ENCODE results near the gene CDC123. TPM values are rescaled to one million over a fixed set of nuclear protein-coding genes. Genes with fewer than 3 reads are reported as not detected.

CDC123 gene
- total RNA-seq, 1 experiment from 2014 or later = 106 TPM

DNA sequence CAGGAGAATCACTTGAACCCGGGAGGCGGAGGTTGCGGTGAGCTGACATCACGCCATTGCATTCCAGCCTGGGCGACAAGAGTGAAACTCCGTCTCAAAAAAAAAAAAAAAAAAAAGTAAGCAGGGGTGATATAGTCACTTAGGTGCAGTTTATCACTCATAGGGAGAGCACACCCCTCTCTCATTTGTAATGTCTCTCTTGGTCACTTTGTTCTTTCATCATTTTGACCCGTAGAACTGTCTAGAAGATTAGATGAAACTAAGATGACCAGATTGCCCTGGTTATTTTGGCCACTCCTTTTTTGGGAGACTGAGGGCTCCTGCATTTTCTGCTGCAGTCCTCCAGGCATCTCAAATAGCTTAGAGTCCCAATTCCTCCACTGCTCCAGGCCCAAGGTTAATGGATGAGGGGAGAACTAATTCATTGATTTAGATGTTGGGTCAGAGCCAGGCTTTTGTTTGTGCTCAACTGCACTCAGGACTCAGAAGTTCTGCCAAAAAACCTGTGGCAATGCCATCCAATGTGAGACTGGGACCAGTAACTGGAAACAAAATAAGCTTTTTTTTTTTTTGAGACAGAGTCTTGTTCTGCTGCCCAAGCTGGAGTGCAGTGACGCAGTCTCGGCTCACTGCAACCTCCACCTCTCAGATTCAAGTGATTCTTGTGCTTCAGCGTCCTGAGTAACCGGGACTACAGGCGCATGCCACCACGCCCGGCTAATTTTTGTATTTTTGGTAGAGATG is 103.4 kb downstream of the CDC123 start:
- DNase-seq (ENCODE audit: low read depth) = no peak

Other genes with a start within 250 kb of the CDC123 start
- gene UPF2, start 153.4 kb upstream of the CDC123 start, total RNA-seq (2014; rRNA removed) = 13.1 and 15.8 TPM in 2 replicates
- 8.8 and 10.1 TPM in 2 replicates for gene DHTKD1, start 127.2 kb upstream of the CDC123 start, total RNA-seq (2014; rRNA removed)
- gene SEC61A2, start 66.5 kb upstream of the CDC123 start, total RNA-seq (2014; rRNA removed) = 10.1 and 15.8 TPM in 2 replicates
- gene NUDT5, start 297 bp upstream of the CDC123 start, total RNA-seq (2014; rRNA removed) = 82.7 and 87.1 TPM in 2 replicates
- gene CAMK1D, start 153.4 kb downstream of the CDC123 start, total RNA-seq (2014; rRNA removed) = 0.45 and 0.52 TPM in 2 replicates